Thyroid gland (tissue), 4 donors: ENCODE measurements around the gene GPC6. TPM values are rescaled to one million over a fixed set of nuclear protein-coding genes. Genes with fewer than 3 reads are reported as not detected.

Experiments used
- DNase-seq, 2 donors: peaks; one replicate each; pipeline ENCODE4 v3.0.0-alpha.2; 2019
- H3K27ac ChIP-seq, 3 donors: fragments of 200-600 bp; sonication (generic); 1 replicate in 2 of 3; 2 replicates in 1 of 3; pipeline ENCODE4 v1.5.1; 2016 to 2019; ENCODE audit warnings: mild to moderate bottlenecking in 1 of 3, moderate library complexity in 1 of 3
- H3K27me3 ChIP-seq: fragments of 200-600 bp; sonication (generic); one replicate; pipeline ENCODE4 v1.5.1; 2019
- H3K36me3 ChIP-seq, 2 donors: fragments of 200-600 bp; sonication (generic); one replicate each; pipeline ENCODE4 v1.5.1; 2016 to 2019
- H3K4me1 ChIP-seq, 2 donors: fragments of 200-600 bp; sonication (generic); one replicate each; pipeline ENCODE4 v1.5.1; 2017 to 2019
- H3K4me3 ChIP-seq, 3 donors: fragments of 200-600 bp; sonication (generic); replicated peaks in 1 of 3; 1 replicate in 2 of 3; 2 replicates in 1 of 3; pipeline ENCODE4 v1.5.1; 2016; ENCODE audit warnings: mild to moderate bottlenecking in 1 of 3
- H3K9me3 ChIP-seq: fragments of 200-600 bp; sonication (generic); one replicate; pipeline ENCODE4 v1.5.1; 2017
- CTCF ChIP-seq, 6 experiments: fragments of 200-600 bp in 3 of 6; fragments of 450-650 bp in 3 of 6; sonication (generic) in 3 of 6; IDR thresholded peaks; one replicate each; pipeline ENCODE4 v1.5.1; 2016 to 2019; ENCODE audit warnings: antibody characterized with exemption in 6 of 6, mild to moderate bottlenecking in 2 of 6, inconsistent platforms in 1 of 6, moderate library complexity in 1 of 6
- POLR2A ChIP-seq, 2 donors: fragments of 450-650 bp; IDR thresholded peaks; one replicate each; pipeline ENCODE4 v1.6.1; 2017; ENCODE audit warnings: antibody characterized with exemption in 2 of 2, mild to moderate bottlenecking in 2 of 2, moderate library complexity in 1 of 2
- WGBS, 2 donors: methylation state at CpG; one replicate each; pipeline ENCODE4 v1.1.5; 2017; 5-methylcytosine and 5-hydroxymethylcytosine counted together
- intact Hi-C: fragments of 100-400 bp; cut with DNase I; formaldehyde crosslinking; loops from one replicate; pipeline ENCODE4 v1.15.1; 2023
- total RNA-seq, 4 donors: library from RNA; depleted of rRNA; stranded (reverse); fragments of >200 nt; gene quantifications; one replicate each; pipeline ENCODE4 v1.2.3, GENCODE V29; 2016

Gene GPC6
- total RNA-seq, 4 donors from 2014 or later, result 2.8 to 13.4 (median 7.5) TPM

DNA sequence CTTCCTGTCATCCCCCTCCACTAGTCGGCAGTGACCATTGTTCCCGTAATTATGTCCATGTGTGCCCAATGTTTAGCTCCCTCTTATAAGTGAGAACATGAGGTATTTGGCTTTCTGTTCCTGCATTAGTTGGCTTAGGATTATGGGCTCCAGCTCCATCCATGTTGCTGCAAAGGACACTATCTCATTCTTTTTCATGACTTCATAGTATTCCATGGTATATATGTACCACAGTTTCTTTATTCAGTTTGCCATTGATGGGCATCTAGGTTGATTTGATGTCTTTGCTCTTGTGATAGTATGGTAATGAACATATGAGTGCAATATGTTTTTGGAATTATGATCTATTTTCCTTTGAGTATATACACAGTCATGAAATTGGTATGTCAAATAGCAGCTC, 730.8 kb downstream of the GPC6 start:
- no peak overlapping the region for H3K27ac ChIP-seq
- H3K4me3 ChIP-seq, result no peak overlapping the region
- no peaks in the 10 kb centered on the region for H3K4me1 ChIP-seq
- H3K36me3 ChIP-seq, result no peaks in the 10 kb centered on the region
- H3K9me3 ChIP-seq, result no peaks in the 10 kb centered on the region
- H3K27me3 ChIP-seq, result no peaks in the 10 kb centered on the region
- 96 to 99% methylated on average over 2 of the region's 2 CpGs for WGBS, 2 donors
- no peak for TF ChIP-seq CTCF (IDR thresholded peaks at IDR 0.05)
- TF ChIP-seq POLR2A (IDR thresholded peaks at IDR 0.05), result no peak
- intact Hi-C loops, result no loop called here
- no peak for DNase-seq

GRCh38 chr13:93959796-93960533, 733.4 kb downstream of the GPC6 start:
- no peaks in the 10 kb centered on the region for H3K4me1 ChIP-seq
- no peak for DNase-seq
- 79 to 82% methylated on average over 10 of the region's 10 CpGs for WGBS, 2 donors
- no peaks in the 10 kb centered on the region for H3K9me3 ChIP-seq
- H3K27ac ChIP-seq, result no peak overlapping the region
- H3K4me3 ChIP-seq, result no peak overlapping the region
- H3K36me3 ChIP-seq, result no peaks in the 10 kb centered on the region
- H3K27me3 ChIP-seq, result no peaks in the 10 kb centered on the region
- TF ChIP-seq POLR2A (IDR thresholded peaks at IDR 0.05) (no peak), CTCF (IDR thresholded peaks at IDR 0.05) (no peak)
- intact Hi-C loops, result no loop called here

DNA sequence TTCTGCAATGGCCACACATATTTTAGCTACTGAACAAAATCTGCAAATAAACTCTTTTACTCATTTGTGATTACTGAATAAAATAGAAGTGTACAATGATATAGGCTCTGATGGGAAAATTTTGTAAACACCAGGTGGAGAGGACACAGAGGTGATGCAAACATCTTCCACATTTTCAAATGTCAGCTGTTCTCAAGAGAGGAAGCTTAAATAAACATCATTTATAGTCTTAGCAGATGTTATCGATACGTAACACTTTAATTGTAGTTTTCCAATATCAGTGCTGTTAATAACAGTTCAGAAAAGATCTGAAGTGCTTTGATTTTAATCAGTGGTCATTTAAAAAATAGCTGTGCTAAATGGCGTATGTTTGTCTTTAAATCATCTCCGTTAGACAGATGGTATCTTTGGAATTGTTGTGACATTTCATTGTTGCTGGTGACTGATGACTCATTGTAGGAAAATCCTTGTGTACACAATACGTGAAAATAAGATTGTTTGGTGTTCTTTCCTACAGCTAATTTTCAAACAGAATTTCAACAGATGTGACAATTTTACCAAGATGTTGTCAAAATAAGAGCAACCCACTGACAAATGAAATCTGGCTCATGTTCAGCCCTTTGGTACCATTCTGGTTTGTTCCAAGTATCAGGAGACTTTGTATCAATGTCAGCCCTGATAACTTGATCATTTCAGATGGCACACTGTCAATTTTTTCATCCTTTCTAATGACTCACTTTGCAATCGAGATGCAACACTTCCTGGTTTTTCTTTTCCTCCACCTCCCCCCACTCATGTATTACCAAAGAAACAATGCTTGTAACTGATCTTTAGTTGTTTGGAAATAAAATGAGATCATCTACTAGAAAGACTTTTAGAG, 736.9 kb downstream of the GPC6 start:
- no peak for DNase-seq
- Histone ChIP-seq H3K27me3 (no peaks in the 10 kb centered on the region), H3K4me3 (no peak overlapping the region), H3K27ac (no peak overlapping the region), H3K36me3 (no peaks in the 10 kb centered on the region), H3K4me1 (no peaks in the 10 kb centered on the region), H3K9me3 (no peaks in the 10 kb centered on the region)
- intact Hi-C loops, result no loop called here
- 61 to 66% methylated on average over 6 of the region's 6 CpGs for WGBS, 2 donors
- no peak for TF ChIP-seq POLR2A (IDR thresholded peaks at IDR 0.05)
- TF ChIP-seq CTCF (IDR thresholded peaks at IDR 0.05), result no peak

- Histone ChIP-seq H3K27ac (no peak overlapping the region), H3K4me1 (no peaks in the 10 kb centered on the region), H3K36me3 (no peaks in the 10 kb centered on the region), H3K27me3 (no peaks in the 10 kb centered on the region), H3K4me3 (no peak overlapping the region), H3K9me3 (no peaks in the 10 kb centered on the region)
- WGBS, 2 donors, result 82 to 90% methylated on average over 2 of the region's 2 CpGs
- TF ChIP-seq POLR2A (IDR thresholded peaks at IDR 0.05) (no peak), CTCF (IDR thresholded peaks at IDR 0.05) (no peak)
- DNase-seq, result no peak
- intact Hi-C loops, result no loop called here
Measured at GRCh38 chr13:93964146-93964512, 737.5 kb downstream of the GPC6 start.

DNA sequence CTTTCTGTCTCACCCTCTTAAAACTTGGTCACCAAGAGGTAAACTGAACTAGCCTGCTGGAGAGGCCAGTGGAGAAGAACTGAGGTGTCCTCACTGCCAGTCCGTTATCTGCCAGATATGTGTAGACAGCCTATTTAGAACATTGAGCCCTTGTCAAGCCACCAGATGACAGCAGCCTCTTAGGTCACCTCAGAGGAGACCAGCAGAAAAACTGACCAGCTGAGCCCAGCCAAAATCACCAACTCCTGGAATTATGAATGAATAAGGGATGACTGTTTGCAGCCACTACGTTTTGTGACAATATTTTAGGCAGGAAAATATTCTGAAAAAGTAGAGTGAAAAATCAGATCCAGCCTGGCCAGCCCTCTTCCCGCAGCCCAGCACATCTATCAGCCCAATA, 739.0 kb downstream of the GPC6 start:
- Histone ChIP-seq H3K4me1 (no peaks in the 10 kb centered on the region), H3K36me3 (no peaks in the 10 kb centered on the region), H3K9me3 (no peaks in the 10 kb centered on the region), H3K27ac (no peak overlapping the region), H3K27me3 (no peaks in the 10 kb centered on the region), H3K4me3 (no peak overlapping the region)
- DNase-seq, result no peak
- WGBS, 2 donors, result 90 to 94% methylated on average over 3 of the region's 3 CpGs
- intact Hi-C loops, result no loop called here
- TF ChIP-seq CTCF (IDR thresholded peaks at IDR 0.05) (no peak), POLR2A (IDR thresholded peaks at IDR 0.05) (no peak)
